ENCODE results near the gene HACD4.
A peak's percentile ranks its signal among the peaks of the same experiment; 100 is the strongest.

Gene HACD4

DNA sequence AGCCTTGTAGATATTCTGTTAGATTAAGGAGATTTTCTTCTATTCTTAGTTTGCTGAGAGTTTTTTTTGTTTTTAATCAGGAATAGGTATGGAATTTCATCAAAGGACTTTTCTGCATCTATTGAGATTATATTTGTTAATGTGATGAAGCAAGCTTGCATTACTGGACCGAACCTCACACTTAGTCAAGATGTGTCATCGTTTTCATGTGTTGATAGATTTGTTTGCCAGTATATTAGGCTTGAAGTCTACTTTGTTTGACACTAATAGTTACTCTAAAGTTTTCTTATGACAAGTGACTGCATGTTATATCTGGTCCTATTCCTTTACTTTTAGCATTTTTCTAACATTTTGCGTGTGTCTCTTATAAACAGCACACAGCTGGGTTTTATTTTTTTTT is 12.4 kb upstream of the HACD4 start:
- Histone ChIP-seq H3K9ac (ENCODE audit: low read length in 2 of 2) (no peak overlapping the region), H3K9me3 (ENCODE audit: control insufficient read depth in 2 of 2, low read length in 2 of 2) (no peaks in the 10 kb centered on the region), H3K4me3 (ENCODE audit: low read length in 2 of 2) (no peak overlapping the region), H3K27me3 (ENCODE audit: control insufficient read depth in 1 of 2, insufficient read depth in 2 of 2, low read length in 2 of 2) (no peaks in the 10 kb centered on the region), H3K36me3 (ENCODE audit: control insufficient read depth in 2 of 2, insufficient read depth in 2 of 2, low read length in 2 of 2) (no peaks in the 10 kb centered on the region), H3K4me1 (ENCODE audit: control insufficient read depth, insufficient read depth, low read length) (no peaks in the 10 kb centered on the region), H3K27ac (ENCODE audit: low read length) (no peak overlapping the region)

DNA sequence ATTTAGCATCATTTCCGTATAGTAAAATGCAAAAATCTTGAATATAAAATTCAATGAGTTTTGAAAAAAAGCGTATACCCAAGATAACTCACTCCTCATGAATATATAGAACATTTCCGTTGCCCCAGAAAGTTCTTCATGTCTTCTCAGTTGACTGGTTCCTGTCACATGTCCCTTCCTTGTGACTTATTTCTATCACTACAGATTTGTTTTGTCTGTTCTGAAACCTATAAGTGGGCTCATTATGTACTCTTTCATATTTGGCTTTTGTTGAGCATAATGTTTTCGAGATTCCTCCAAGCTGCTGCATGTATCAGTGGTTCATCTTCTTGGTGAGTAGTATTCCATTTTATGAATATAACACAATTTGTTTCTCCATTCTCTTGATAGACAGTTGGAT is 11.0 kb upstream of the HACD4 start:
- Histone ChIP-seq H3K27me3 (ENCODE audit: control insufficient read depth in 1 of 2, insufficient read depth in 2 of 2, low read length in 2 of 2) (no peaks in the 10 kb centered on the region), H3K4me1 (ENCODE audit: control insufficient read depth, insufficient read depth, low read length) (no peaks in the 10 kb centered on the region), H3K27ac (ENCODE audit: low read length) (no peak overlapping the region), H3K36me3 (ENCODE audit: control insufficient read depth in 2 of 2, insufficient read depth in 2 of 2, low read length in 2 of 2) (no peaks in the 10 kb centered on the region), H3K9ac (ENCODE audit: low read length in 2 of 2) (no peak overlapping the region), H3K4me3 (ENCODE audit: low read length in 2 of 2) (no peak overlapping the region), H3K9me3 (ENCODE audit: control insufficient read depth in 2 of 2, low read length in 2 of 2) (no peaks in the 10 kb centered on the region)

DNA sequence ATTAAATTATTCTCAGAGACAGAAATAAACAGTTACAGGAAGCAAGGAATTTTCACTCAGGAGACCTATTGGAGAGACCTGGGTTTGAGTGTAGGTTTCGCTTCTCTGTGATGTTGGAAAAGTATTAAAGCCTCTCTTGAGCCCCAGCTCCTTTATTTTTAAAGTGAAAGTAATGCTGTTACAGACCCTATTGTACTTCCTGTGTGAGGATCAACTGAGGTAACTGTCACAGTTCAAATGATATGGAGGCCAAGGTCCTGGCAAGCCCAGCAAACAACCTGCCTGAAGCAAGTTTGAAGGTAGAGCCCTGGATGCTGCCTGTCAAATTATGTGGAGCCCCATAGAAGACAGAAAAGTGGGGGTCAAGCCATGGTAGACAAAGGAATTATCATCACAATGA is 7.9 kb upstream of the HACD4 start:
- no peak overlapping the region for H3K9ac ChIP-seq (ENCODE audit: low read length in 2 of 2)
- H3K9me3 ChIP-seq (ENCODE audit: control insufficient read depth in 2 of 2, low read length in 2 of 2): no peaks in the 10 kb centered on the region
- no peak overlapping the region for H3K4me3 ChIP-seq (ENCODE audit: low read length in 2 of 2)
- no peaks in the 10 kb centered on the region for H3K36me3 ChIP-seq (ENCODE audit: control insufficient read depth in 2 of 2, insufficient read depth in 2 of 2, low read length in 2 of 2)
- H3K27me3 ChIP-seq (ENCODE audit: control insufficient read depth in 1 of 2, insufficient read depth in 2 of 2, low read length in 2 of 2): no peaks in the 10 kb centered on the region
- no peak overlapping the region for H3K27ac ChIP-seq (ENCODE audit: low read length)
- no peaks in the 10 kb centered on the region for H3K4me1 ChIP-seq (ENCODE audit: control insufficient read depth, insufficient read depth, low read length)

GRCh38 chr9:21037278-21037677 is 5.8 kb upstream of the HACD4 start:
- no peak overlapping the region for H3K9ac ChIP-seq (ENCODE audit: low read length in 2 of 2)
- no peaks in the 10 kb centered on the region for H3K27me3 ChIP-seq (ENCODE audit: control insufficient read depth in 1 of 2, insufficient read depth in 2 of 2, low read length in 2 of 2)
- H3K4me1 ChIP-seq (ENCODE audit: control insufficient read depth, insufficient read depth, low read length): no peaks in the 10 kb centered on the region
- no peaks in the 10 kb centered on the region for H3K36me3 ChIP-seq (ENCODE audit: control insufficient read depth in 2 of 2, insufficient read depth in 2 of 2, low read length in 2 of 2)
- no peak overlapping the region for H3K4me3 ChIP-seq (ENCODE audit: low read length in 2 of 2)
- H3K27ac ChIP-seq (ENCODE audit: low read length): no peak overlapping the region
- H3K9me3 ChIP-seq (ENCODE audit: control insufficient read depth in 2 of 2, low read length in 2 of 2): no peaks in the 10 kb centered on the region

DNA sequence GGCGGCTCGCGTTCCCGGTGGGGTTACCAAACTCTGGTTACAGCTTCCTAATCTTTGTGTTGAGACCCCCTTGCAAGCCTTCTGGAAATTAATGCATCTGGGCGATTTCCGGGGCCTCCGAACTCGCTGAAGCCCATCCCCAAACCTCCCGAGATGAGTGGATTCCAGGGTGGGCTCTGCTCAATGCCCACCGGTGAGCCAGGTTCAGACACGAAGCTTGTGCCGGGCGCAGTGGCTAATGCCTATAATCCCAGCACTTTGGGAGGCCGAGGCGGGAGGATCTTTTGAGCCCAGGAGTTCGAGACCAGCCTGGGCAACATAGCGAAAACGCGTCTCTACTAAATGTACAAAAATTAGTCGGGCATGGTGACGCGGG is 356 bp upstream of the HACD4 start:
- peak overlapping the region; percentile 50 to 79 for H3K9ac ChIP-seq (ENCODE audit: low read length in 2 of 2)

GRCh38 chr9:21030389-21031035 is 928 bp downstream of the HACD4 start:
- H3K27me3 ChIP-seq (ENCODE audit: control insufficient read depth in 1 of 2, insufficient read depth in 2 of 2, low read length in 2 of 2): no peaks in the 10 kb centered on the region
- peaks cover 3 to 4% of the 10 kb centered on the region in 2 donors for H3K36me3 ChIP-seq (ENCODE audit: control insufficient read depth in 2 of 2, insufficient read depth in 2 of 2, low read length in 2 of 2)
- peak overlapping the region; percentile 50 to 79 for H3K9ac ChIP-seq (ENCODE audit: low read length in 2 of 2)
- peaks cover 12% of the 10 kb centered on the region for H3K4me1 ChIP-seq (ENCODE audit: control insufficient read depth, insufficient read depth, low read length)
- H3K4me3 ChIP-seq (ENCODE audit: low read length in 2 of 2): peak overlapping the region; percentile 61 to 79
- peak overlapping the region; percentile 69 for H3K27ac ChIP-seq (ENCODE audit: low read length)
- H3K9me3 ChIP-seq (ENCODE audit: control insufficient read depth in 2 of 2, low read length in 2 of 2): no peaks in the 10 kb centered on the region

More for the DNA sequence above, 356 bp upstream of the HACD4 start:
- Histone ChIP-seq H3K4me3 (ENCODE audit: low read length in 2 of 2) (peak overlapping the region; percentile 61 to 79), H3K9me3 (ENCODE audit: control insufficient read depth in 2 of 2, low read length in 2 of 2) (no peaks in the 10 kb centered on the region), H3K27me3 (ENCODE audit: control insufficient read depth in 1 of 2, insufficient read depth in 2 of 2, low read length in 2 of 2) (no peaks in the 10 kb centered on the region), H3K4me1 (ENCODE audit: control insufficient read depth, insufficient read depth, low read length) (peaks cover 12% of the 10 kb centered on the region), H3K27ac (ENCODE audit: low read length) (peak overlapping the region; percentile 69), H3K36me3 (ENCODE audit: control insufficient read depth in 2 of 2, insufficient read depth in 2 of 2, low read length in 2 of 2) (no peaks in the 10 kb centered on the region)

DNA sequence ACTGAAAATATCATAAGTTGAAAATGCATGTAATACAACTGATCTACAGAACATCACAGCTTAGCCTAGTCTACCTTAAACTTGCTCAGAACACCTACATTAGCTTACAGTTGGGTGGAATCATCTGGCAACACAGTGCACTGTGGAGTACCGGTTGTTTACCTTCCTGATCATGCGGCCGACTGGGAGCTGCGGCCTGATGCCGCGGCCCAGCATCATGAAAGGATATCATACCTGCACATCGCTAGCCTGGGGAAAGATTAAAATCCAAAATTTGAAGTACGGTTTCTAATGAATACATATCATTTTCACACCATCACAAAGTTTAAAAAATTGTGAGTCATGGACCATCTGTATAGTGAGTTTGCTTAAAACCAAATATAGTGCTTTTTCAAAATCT is 1.8 kb downstream of the HACD4 start:
- H3K36me3 ChIP-seq (ENCODE audit: control insufficient read depth in 2 of 2, insufficient read depth in 2 of 2, low read length in 2 of 2): peaks cover 3 to 4% of the 10 kb centered on the region in 2 donors
- no peak overlapping the region for H3K27ac ChIP-seq (ENCODE audit: low read length)
- no peaks in the 10 kb centered on the region for H3K9me3 ChIP-seq (ENCODE audit: control insufficient read depth in 2 of 2, low read length in 2 of 2)
- H3K27me3 ChIP-seq (ENCODE audit: control insufficient read depth in 1 of 2, insufficient read depth in 2 of 2, low read length in 2 of 2): no peaks in the 10 kb centered on the region
- H3K4me1 ChIP-seq (ENCODE audit: control insufficient read depth, insufficient read depth, low read length): peaks cover 12% of the 10 kb centered on the region
- H3K9ac ChIP-seq (ENCODE audit: low read length in 2 of 2): no peak overlapping the region
- H3K4me3 ChIP-seq (ENCODE audit: low read length in 2 of 2): no peak overlapping the region

DNA sequence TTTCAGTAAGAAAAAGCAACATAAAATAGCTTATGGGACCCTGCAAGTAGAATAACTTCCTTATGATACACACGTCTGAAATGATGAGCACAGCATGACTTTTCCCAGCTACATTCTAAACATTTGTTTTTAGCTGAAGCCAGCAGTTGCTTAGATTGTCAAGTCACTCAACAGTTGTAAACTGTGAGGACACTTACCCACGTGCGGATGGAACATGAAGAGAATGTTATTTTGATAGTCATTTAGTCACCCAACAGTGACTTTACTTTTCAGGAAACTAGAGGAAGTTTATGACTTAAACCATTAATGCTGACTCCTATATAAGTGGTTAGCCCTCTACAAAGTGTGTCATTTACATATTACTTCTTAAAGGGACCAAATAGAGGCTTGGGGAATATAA is 3.0 kb downstream of the HACD4 start:
- no peak overlapping the region for H3K27ac ChIP-seq (ENCODE audit: low read length)
- no peaks in the 10 kb centered on the region for H3K27me3 ChIP-seq (ENCODE audit: control insufficient read depth in 1 of 2, insufficient read depth in 2 of 2, low read length in 2 of 2)
- peaks cover 3 to 4% of the 10 kb centered on the region in 2 donors for H3K36me3 ChIP-seq (ENCODE audit: control insufficient read depth in 2 of 2, insufficient read depth in 2 of 2, low read length in 2 of 2)
- H3K9ac ChIP-seq (ENCODE audit: low read length in 2 of 2): no peak overlapping the region
- H3K4me1 ChIP-seq (ENCODE audit: control insufficient read depth, insufficient read depth, low read length): peaks cover 12% of the 10 kb centered on the region
- H3K4me3 ChIP-seq (ENCODE audit: low read length in 2 of 2): no peak overlapping the region
- H3K9me3 ChIP-seq (ENCODE audit: control insufficient read depth in 2 of 2, low read length in 2 of 2): no peaks in the 10 kb centered on the region

DNA sequence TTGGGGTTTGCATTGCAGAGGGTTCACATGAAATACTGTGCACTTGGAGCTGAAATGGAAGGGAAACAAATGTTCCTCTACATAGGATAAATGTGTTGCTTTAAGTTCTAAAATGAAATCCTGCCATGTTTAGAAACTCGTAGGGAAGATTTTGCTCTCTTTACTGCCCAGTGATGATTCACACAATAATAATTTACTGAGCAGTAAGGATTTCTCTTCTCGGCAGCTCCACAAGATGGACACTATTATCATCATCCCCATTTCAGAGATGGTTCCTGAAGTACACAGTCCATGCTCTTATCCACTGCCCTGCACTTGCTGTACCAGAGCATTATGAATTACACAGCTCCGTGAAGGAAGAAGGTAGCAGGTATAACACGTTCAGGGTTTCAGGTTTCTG is 4.1 kb downstream of the HACD4 start:
- no peak overlapping the region for H3K27ac ChIP-seq (ENCODE audit: low read length)
- no peaks in the 10 kb centered on the region for H3K9me3 ChIP-seq (ENCODE audit: control insufficient read depth in 2 of 2, low read length in 2 of 2)

DNA sequence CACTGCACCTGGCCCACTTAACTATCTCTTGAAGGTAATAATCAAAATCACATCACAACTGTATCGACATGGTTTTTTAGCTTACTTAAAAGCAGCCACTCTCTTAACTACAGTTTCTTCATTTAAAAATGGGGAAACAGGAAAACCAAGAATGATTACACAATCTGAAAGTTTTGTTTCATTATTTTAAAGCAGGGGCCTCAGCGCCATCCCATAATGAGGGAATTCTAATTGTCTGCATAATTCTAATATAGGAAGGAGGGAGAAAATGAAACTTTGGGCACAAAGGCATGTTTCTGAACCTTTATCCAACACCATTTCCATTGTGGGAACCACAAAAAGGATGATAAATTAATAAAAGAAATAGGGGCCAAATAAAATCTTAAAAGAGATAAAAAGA is 7.6 kb downstream of the HACD4 start:
- Histone ChIP-seq H3K4me3 (ENCODE audit: low read length in 2 of 2) (no peak overlapping the region), H3K9me3 (ENCODE audit: control insufficient read depth in 2 of 2, low read length in 2 of 2) (no peaks in the 10 kb centered on the region), H3K27ac (ENCODE audit: low read length) (no peak overlapping the region), H3K27me3 (ENCODE audit: control insufficient read depth in 1 of 2, insufficient read depth in 2 of 2, low read length in 2 of 2) (no peaks in the 10 kb centered on the region), H3K4me1 (ENCODE audit: control insufficient read depth, insufficient read depth, low read length) (no peaks in the 10 kb centered on the region), H3K36me3 (ENCODE audit: control insufficient read depth in 2 of 2, insufficient read depth in 2 of 2, low read length in 2 of 2) (peaks cover 3 to 4% of the 10 kb centered on the region in 2 donors), H3K9ac (ENCODE audit: low read length in 2 of 2) (no peak overlapping the region)

More for the DNA sequence above, 4.1 kb downstream of the HACD4 start:
- H3K27me3 ChIP-seq (ENCODE audit: control insufficient read depth in 1 of 2, insufficient read depth in 2 of 2, low read length in 2 of 2): no peaks in the 10 kb centered on the region
- peaks cover 3 to 4% of the 10 kb centered on the region in 2 donors for H3K36me3 ChIP-seq (ENCODE audit: control insufficient read depth in 2 of 2, insufficient read depth in 2 of 2, low read length in 2 of 2)
- no peak overlapping the region for H3K9ac ChIP-seq (ENCODE audit: low read length in 2 of 2)
- no peak overlapping the region for H3K4me3 ChIP-seq (ENCODE audit: low read length in 2 of 2)
- H3K4me1 ChIP-seq (ENCODE audit: control insufficient read depth, insufficient read depth, low read length): peaks cover 12% of the 10 kb centered on the region

GRCh38 chr9:21018177-21018576 is 13.3 kb downstream of the HACD4 start:
- H3K9ac ChIP-seq (ENCODE audit: low read length in 2 of 2): no peak overlapping the region
- no peak overlapping the region for H3K27ac ChIP-seq (ENCODE audit: low read length)
- H3K9me3 ChIP-seq (ENCODE audit: control insufficient read depth in 2 of 2, low read length in 2 of 2): no peaks in the 10 kb centered on the region
- peaks cover 3% of the 10 kb centered on the region for H3K4me1 ChIP-seq (ENCODE audit: control insufficient read depth, insufficient read depth, low read length)
- H3K4me3 ChIP-seq (ENCODE audit: low read length in 2 of 2): no peak overlapping the region
- H3K27me3 ChIP-seq (ENCODE audit: control insufficient read depth in 1 of 2, insufficient read depth in 2 of 2, low read length in 2 of 2): no peaks in the 10 kb centered on the region
- peaks cover 0 to under 1% of the 10 kb centered on the region in 2 donors for H3K36me3 ChIP-seq (ENCODE audit: control insufficient read depth in 2 of 2, insufficient read depth in 2 of 2, low read length in 2 of 2)

Data from stomach smooth muscle (tissue), 2 donors.